ENCODE data around the gene NCAPD3.

NCAPD3 gene, protein sequence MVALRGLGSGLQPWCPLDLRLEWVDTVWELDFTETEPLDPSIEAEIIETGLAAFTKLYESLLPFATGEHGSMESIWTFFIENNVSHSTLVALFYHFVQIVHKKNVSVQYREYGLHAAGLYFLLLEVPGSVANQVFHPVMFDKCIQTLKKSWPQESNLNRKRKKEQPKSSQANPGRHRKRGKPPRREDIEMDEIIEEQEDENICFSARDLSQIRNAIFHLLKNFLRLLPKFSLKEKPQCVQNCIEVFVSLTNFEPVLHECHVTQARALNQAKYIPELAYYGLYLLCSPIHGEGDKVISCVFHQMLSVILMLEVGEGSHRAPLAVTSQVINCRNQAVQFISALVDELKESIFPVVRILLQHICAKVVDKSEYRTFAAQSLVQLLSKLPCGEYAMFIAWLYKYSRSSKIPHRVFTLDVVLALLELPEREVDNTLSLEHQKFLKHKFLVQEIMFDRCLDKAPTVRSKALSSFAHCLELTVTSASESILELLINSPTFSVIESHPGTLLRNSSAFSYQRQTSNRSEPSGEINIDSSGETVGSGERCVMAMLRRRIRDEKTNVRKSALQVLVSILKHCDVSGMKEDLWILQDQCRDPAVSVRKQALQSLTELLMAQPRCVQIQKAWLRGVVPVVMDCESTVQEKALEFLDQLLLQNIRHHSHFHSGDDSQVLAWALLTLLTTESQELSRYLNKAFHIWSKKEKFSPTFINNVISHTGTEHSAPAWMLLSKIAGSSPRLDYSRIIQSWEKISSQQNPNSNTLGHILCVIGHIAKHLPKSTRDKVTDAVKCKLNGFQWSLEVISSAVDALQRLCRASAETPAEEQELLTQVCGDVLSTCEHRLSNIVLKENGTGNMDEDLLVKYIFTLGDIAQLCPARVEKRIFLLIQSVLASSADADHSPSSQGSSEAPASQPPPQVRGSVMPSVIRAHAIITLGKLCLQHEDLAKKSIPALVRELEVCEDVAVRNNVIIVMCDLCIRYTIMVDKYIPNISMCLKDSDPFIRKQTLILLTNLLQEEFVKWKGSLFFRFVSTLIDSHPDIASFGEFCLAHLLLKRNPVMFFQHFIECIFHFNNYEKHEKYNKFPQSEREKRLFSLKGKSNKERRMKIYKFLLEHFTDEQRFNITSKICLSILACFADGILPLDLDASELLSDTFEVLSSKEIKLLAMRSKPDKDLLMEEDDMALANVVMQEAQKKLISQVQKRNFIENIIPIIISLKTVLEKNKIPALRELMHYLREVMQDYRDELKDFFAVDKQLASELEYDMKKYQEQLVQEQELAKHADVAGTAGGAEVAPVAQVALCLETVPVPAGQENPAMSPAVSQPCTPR (N-terminal part only)

DNA sequence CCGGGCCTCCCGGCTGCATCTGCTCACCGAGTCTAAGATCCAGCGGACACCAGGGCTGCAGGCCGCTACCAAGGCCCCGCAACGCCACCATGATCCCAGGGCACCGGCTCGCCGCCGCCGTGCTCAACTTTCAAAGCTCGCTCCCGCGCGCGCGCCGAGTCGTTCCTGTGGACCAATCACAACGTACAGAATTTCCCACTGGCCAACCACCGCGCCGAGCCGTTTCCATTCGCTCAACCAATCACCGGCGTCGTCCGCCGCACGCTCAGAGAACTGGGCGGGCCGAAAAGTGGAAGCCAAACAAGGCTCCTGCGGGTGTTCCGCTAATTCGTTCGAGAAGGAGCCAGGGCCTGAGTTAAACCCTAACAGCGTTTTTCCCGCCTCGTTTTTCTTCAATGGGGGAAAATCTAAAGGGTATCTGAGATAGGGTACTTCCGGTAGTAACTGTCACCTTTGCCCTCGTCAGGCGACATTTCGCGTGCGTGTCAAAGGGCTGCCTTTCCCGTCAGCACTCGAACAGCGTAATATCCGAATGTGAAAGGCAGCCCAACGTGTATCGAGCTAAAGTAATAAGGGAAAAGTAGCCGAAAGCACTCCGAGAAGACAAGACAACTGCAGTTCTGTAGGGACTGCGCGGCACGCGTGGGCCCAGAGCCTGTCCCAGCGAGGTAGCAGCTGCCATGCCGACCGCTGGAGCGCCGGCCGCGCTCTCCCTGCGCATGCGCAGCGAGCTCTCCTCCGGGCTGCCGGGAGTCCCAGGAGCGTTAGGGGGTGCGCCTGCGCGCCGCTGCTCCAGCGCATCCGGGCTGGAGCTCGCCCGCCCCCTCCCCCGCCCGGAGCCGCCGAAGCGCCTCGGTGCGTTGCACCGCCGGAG lies at the start of gene NCAPD3, which contains the start of gene VPS26B:
Gene NCAPD3 (minus strand): TSS at position 132 of the 874 bp plus-strand sequence. CDS start 41 bp downstream, at position 91.
Gene VPS26B (plus strand): TSS at position 836 of the 874 bp plus-strand sequence. CDS start 452 bp downstream, outside the sequence.
- Mint-ChIP-seq H3K27ac (peak within 1 kb of the TSS; percentile 99), H3K36me3 (ENCODE audit: low read depth) (peaks cover 56% of the 10 kb centered on the region), H3K4me3 (peak within 1 kb of the TSS; percentile 95), H3K27me3 (no peaks in the 10 kb centered on the region), H3K4me1 (ENCODE audit: low read depth) (peaks cover 68% of the 10 kb centered on the region), H3K9me3 (no peaks in the 10 kb centered on the region)
- peak; percentile 95 for DNase-seq

DNA sequence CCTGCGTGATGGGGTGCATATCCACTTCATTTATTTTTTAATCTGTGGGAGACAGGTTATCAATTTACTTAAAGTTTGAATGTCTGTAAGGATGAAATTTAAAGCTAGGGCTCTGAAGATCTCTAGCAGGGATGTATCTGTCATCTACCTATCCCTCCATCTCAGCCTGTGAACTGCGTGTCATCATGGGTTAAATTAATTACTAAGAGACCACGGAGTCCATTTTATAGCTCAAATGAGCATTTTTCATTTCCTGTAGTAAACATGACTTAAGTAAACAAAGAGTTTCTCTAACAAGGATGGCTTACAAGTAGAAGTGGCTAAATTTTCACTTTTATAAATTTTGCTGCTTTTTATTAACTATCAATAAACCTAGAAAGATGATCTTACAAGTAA lies 49.5 kb upstream of the NCAPD3 start:
- Mint-ChIP-seq H3K27me3 (peaks cover 9% of the 10 kb centered on the region), H3K27ac (no peak overlapping the region), H3K4me3 (peak overlapping the region; percentile 87), H3K9me3 (no peaks in the 10 kb centered on the region), H3K4me1 (ENCODE audit: low read depth) (peaks cover 59% of the 10 kb centered on the region), H3K36me3 (ENCODE audit: low read depth) (peaks cover 18% of the 10 kb centered on the region)
- no peak for DNase-seq

DNA sequence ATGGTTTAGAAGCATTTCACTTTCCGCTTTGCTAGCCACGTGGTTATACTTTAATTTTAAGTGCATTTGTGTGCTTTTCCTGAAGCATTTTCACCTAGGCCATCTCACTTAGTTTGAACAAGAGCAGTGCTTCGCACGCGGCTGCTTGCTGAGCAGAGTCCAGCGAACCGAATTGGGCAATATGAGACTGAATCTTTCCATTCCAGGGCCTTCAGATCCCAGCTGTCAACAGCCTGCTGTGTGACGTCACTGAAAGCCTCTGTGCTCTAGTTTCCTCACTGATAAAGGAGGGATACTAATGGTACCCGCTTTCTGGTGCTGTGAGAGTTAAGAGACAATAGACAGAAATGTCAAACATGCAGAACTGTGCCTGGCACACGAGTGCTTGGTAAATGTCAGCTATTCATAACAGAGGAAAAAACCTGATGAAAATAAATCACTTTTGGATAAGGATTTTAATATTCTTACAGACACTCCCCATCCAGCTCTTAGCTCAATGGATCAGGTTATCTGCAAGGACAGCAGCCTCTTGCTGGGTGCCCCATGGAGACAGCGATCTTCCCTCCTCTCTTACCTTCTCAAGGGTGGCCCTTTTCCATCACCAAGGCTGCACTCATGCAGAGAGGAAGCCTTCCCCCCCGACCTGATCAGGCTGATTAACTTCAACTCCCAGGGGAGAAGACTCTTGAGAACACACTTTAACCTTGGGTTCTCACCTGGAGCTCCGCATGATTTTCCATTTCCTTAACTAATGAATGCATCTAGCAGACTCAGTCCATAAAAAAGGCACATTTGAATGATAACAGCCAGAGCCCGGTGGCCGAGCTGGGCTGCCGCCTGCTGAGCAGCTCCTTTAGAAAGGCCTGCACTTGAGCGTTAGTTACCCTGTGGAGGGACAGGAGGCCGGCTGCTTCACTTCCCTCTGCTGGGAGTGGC lies 48.9 kb upstream of the NCAPD3 start:
- Mint-ChIP-seq H3K27me3 (peaks cover 6% of the 10 kb centered on the region), H3K27ac (no peak overlapping the region), H3K9me3 (no peaks in the 10 kb centered on the region), H3K36me3 (ENCODE audit: low read depth) (peaks cover 18% of the 10 kb centered on the region), H3K4me1 (ENCODE audit: low read depth) (peaks cover 59% of the 10 kb centered on the region), H3K4me3 (no peak overlapping the region)
- DNase-seq, result no peak

- H3K27ac Mint-ChIP-seq, result no peak overlapping the region
- no peaks in the 10 kb centered on the region for H3K27me3 Mint-ChIP-seq
- H3K36me3 Mint-ChIP-seq (ENCODE audit: low read depth), result peaks cover 18% of the 10 kb centered on the region
- peaks cover 56% of the 10 kb centered on the region for H3K4me1 Mint-ChIP-seq (ENCODE audit: low read depth)
- no peaks in the 10 kb centered on the region for H3K9me3 Mint-ChIP-seq
- DNase-seq, result no peak
- no peak overlapping the region for H3K4me3 Mint-ChIP-seq
Observed at GRCh38 chr11:134271978-134272377, 48.2 kb upstream of the NCAPD3 start.

- Mint-ChIP-seq H3K27ac (no peak overlapping the region), H3K9me3 (no peaks in the 10 kb centered on the region), H3K4me1 (ENCODE audit: low read depth) (peaks cover 47% of the 10 kb centered on the region), H3K27me3 (no peaks in the 10 kb centered on the region), H3K4me3 (no peak overlapping the region), H3K36me3 (ENCODE audit: low read depth) (peaks cover 11% of the 10 kb centered on the region)
- no peak for DNase-seq
Observed at GRCh38 chr11:134270250-134270714, 46.5 kb upstream of the NCAPD3 start.

- Mint-ChIP-seq H3K4me3 (no peak overlapping the region), H3K27ac (no peak overlapping the region)
Observed at GRCh38 chr11:134267966-134268365, 44.2 kb upstream of the NCAPD3 start.

GRCh38 chr11:134267461-134267860 lies 43.7 kb upstream of the NCAPD3 start:
- no peaks in the 10 kb centered on the region for H3K27me3 Mint-ChIP-seq
- no peak overlapping the region for H3K27ac Mint-ChIP-seq
- H3K9me3 Mint-ChIP-seq, result no peaks in the 10 kb centered on the region
- H3K4me1 Mint-ChIP-seq (ENCODE audit: low read depth), result peaks cover 21% of the 10 kb centered on the region
- H3K4me3 Mint-ChIP-seq, result no peak overlapping the region
- peaks cover 26% of the 10 kb centered on the region for H3K36me3 Mint-ChIP-seq (ENCODE audit: low read depth)
- no peak for DNase-seq

More at GRCh38 chr11:134267966-134268365, 44.2 kb upstream of the NCAPD3 start:
- Mint-ChIP-seq H3K36me3 (ENCODE audit: low read depth) (peaks cover 24% of the 10 kb centered on the region), H3K4me1 (ENCODE audit: low read depth) (peaks cover 25% of the 10 kb centered on the region), H3K27me3 (no peaks in the 10 kb centered on the region), H3K9me3 (no peaks in the 10 kb centered on the region)
- DNase-seq, result no peak

DNA sequence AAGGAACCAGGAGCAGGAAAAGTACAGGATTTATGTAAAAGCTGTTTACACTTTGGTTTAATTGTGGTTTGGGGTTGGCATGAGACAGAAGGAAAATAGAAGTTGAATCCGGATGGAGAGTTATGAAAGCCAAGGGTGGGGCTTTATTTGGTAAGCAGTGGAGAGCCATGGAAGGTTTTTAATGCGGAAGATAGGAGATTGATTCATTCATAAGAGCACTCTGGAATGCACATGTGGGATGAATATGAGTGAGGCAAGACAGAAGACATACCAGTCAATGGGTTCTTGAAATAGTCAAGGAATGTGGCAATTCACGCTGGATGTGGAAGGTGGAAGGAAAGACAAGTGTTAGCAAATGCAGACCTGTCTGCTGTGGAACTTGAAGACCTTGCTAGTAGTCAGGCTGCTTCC lies 43.1 kb upstream of the NCAPD3 start:
- H3K9me3 Mint-ChIP-seq, result no peaks in the 10 kb centered on the region
- H3K27ac Mint-ChIP-seq, result no peak overlapping the region
- no peak overlapping the region for H3K4me3 Mint-ChIP-seq
- no peak for DNase-seq
- H3K4me1 Mint-ChIP-seq (ENCODE audit: low read depth), result peaks cover 18% of the 10 kb centered on the region
- no peaks in the 10 kb centered on the region for H3K27me3 Mint-ChIP-seq
- peaks cover 30% of the 10 kb centered on the region for H3K36me3 Mint-ChIP-seq (ENCODE audit: low read depth)

- H3K36me3 Mint-ChIP-seq (ENCODE audit: low read depth), result peaks cover 34% of the 10 kb centered on the region
- no peak for DNase-seq
- H3K4me1 Mint-ChIP-seq (ENCODE audit: low read depth), result peaks cover 16% of the 10 kb centered on the region
- no peak overlapping the region for H3K4me3 Mint-ChIP-seq
- H3K27me3 Mint-ChIP-seq, result no peaks in the 10 kb centered on the region
- H3K27ac Mint-ChIP-seq, result no peak overlapping the region
- no peaks in the 10 kb centered on the region for H3K9me3 Mint-ChIP-seq
Observed at GRCh38 chr11:134266440-134266839, 42.7 kb upstream of the NCAPD3 start.

GRCh38 chr11:134264966-134265764 lies 41.4 kb upstream of the NCAPD3 start:
- peaks cover 47% of the 10 kb centered on the region for H3K36me3 Mint-ChIP-seq (ENCODE audit: low read depth)
- H3K27me3 Mint-ChIP-seq, result no peaks in the 10 kb centered on the region
- H3K4me1 Mint-ChIP-seq (ENCODE audit: low read depth), result peaks cover 6% of the 10 kb centered on the region
- H3K4me3 Mint-ChIP-seq, result no peak overlapping the region
- H3K27ac Mint-ChIP-seq, result peak overlapping the region; percentile 7
- H3K9me3 Mint-ChIP-seq, result no peaks in the 10 kb centered on the region
- no peak for DNase-seq

DNA sequence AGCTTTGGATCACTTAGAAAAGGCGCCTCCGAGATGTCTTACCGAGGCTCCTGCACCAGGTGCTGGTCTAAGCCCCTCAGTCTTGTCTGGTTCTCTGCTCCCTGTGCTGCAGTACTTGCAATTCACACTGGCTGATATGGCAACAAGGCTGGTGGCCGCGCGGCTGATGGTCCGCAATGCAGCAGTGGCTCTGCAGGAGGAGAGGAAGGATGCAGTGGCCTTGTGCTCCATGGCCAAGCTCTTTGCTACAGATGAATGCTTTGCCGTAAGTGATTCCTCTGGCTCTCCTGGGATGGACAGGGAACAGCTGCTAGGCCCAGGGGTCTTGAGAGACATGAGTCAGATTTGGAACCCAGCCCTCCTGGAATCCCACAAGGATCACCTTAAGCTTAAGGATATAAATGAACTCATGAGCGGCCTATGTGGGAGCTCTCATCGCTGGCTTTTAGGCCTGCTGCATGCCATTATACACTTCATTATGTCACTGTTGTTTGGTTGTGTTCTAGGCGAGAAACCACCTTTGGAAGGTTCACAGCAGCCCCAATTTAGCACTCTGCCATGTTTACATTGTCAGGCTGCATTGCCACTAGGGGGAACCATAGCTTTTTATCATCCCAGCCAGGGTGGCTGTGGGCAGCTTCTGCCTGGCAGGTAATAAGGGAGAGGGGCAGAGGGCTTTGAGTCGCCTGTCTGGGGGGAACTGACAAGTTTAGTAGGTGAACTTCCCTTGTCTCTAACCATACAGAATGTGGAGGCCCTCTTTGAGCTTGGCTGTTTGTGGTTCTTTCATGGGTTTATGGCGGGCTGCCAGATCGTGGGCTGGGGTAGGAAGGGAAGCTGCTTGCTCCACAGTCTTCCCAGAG lies 38.1 kb upstream of the NCAPD3 start:
- peak; percentile 41 for DNase-seq
- no peaks in the 10 kb centered on the region for H3K9me3 Mint-ChIP-seq
- H3K4me3 Mint-ChIP-seq, result no peak overlapping the region
- no peak overlapping the region for H3K27ac Mint-ChIP-seq
- no peaks in the 10 kb centered on the region for H3K27me3 Mint-ChIP-seq
- peaks cover 74% of the 10 kb centered on the region for H3K36me3 Mint-ChIP-seq (ENCODE audit: low read depth)
- no peaks in the 10 kb centered on the region for H3K4me1 Mint-ChIP-seq (ENCODE audit: low read depth)
